Cardiac muscle cell (in vitro differentiated cells and primary cell): Measurements from ENCODE around the gene SART1. TPM values are rescaled to one million over a fixed set of nuclear protein-coding genes. Genes with fewer than 3 reads are reported as not detected.

Experiments
- DNase-seq, 2 donors: peaks; one replicate each; pipeline versions ENCODE4 v3.0.0 to v3.0.0-alpha.2; 2010 to 2017; ENCODE audit warnings: low read depth in 1 of 2, low spot score in 1 of 2
- H3K27ac ChIP-seq: fragments of 200-600 bp; sonication (generic); 2 replicates; pipeline ENCODE4 v1.5.1; 2016
- H3K27me3 ChIP-seq: fragments of 200-600 bp; sonication (generic); 2 replicates; pipeline ENCODE4 v1.6.0; 2016; ENCODE audit warnings: control low read depth
- H3K36me3 ChIP-seq: fragments of 200-600 bp; sonication (generic); 2 replicates; pipeline ENCODE4 v1.5.1; 2016; ENCODE audit warnings: control low read depth
- H3K4me1 ChIP-seq: fragments of 200-600 bp; sonication (generic); 2 replicates; pipeline ENCODE4 v1.8.1; 2017; ENCODE audit warnings: low read depth, mild to moderate bottlenecking, mixed run types
- H3K4me3 ChIP-seq: fragments of 200-600 bp; sonication (generic); 2 replicates; pipeline ENCODE4 v1.5.1; 2016; ENCODE audit warnings: mild to moderate bottlenecking
- H3K9me3 ChIP-seq: fragments of 200-600 bp; sonication (generic); 2 replicates; pipeline ENCODE4 v1.5.1; 2017; ENCODE audit warnings: low read depth, mild to moderate bottlenecking, control low read depth
- CTCF ChIP-seq: IDR thresholded peaks from 2 replicates; pipeline ENCODE4 v1.5.1; 2012; ENCODE audit warnings: low read depth, mild to moderate bottlenecking, low read length
- polyA plus RNA-seq: library from polyadenylated mRNA; unstranded; fragments of >200 nt; fragmentation: Nextera tagmentation; extraction: Ambion mirVana; gene quantifications from 2 replicates; pipeline ENCODE4 v1.2.1, GENCODE V29; 2016
- total RNA-seq: library from RNA; depleted of rRNA; stranded (reverse); fragments of >200 nt; gene quantifications from 2 replicates; pipeline ENCODE4 v1.2.3, GENCODE V29; 2016

Gene SART1
- total RNA-seq (55.7 and 74.7 TPM in 2 replicates), polyA plus RNA-seq (51.6 and 59.4 TPM in 2 replicates)

- no peaks in the 10 kb centered on the region for H3K9me3 ChIP-seq
- H3K27me3 ChIP-seq, result no peaks in the 10 kb centered on the region
- H3K27ac ChIP-seq, result peak within 1 kb of the TSS; percentile 90
- H3K36me3 ChIP-seq, result peaks cover 14% of the 10 kb centered on the region
- peaks cover 5% of the 10 kb centered on the region for H3K4me1 ChIP-seq
- TF ChIP-seq CTCF, result no peak
- H3K4me3 ChIP-seq, result peak within 1 kb of the TSS; percentile 94
- peak; percentile 99 for DNase-seq
These were observed at the start of gene SART1 for GRCh38 chr11:65961267-65962140. SART1 (plus strand) TSS chr11:65961734; CDS start chr11:65961781, 47 bp downstream.

GRCh38 chr11:65912845-65913244 is 48.7 kb upstream of the SART1 start:
- Histone ChIP-seq H3K27ac (no peak overlapping the region), H3K36me3 (no peaks in the 10 kb centered on the region), H3K27me3 (peaks cover 13% of the 10 kb centered on the region), H3K4me3 (no peak overlapping the region), H3K4me1 (no peaks in the 10 kb centered on the region), H3K9me3 (no peaks in the 10 kb centered on the region)
- TF ChIP-seq CTCF, result no peak
- DNase-seq, result no peak

DNA sequence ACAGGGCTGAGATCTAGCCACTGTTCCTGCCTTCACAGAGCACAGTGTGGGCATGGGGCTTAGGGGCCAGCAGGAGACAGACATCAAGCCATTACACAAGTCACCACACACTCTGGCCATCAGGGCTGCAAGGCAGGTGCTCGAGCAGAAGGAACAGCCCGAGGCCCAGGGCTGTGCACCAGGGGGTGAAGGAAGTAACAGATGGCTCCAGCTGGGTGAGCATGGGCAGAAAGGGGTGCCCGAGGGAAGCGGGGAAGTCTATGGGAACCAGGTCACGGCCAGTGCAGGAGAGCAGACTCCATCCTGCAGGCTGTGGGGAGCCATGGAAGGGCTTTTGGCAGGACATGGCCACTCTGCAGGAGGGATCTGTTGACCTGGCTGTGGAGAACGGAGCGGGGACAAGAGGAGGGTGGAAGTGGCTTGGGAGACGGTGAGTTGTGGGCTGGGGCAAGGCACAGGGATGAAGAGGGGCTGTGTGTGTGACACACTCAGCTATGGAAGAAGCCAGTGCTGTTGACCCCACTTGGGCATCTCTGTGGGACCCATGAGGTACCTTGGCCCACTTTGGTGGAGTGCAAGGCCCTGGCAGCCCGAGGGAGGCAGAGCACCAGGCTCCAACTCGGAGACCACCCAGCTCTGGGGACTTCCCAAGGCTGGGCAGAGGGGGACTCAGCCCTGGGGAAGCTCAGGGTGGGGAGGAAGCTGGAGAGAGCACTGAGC is 46.3 kb upstream of the SART1 start:
- Histone ChIP-seq H3K9me3 (no peaks in the 10 kb centered on the region), H3K27ac (peak overlapping the region; percentile 10), H3K36me3 (no peaks in the 10 kb centered on the region), H3K27me3 (no peaks in the 10 kb centered on the region), H3K4me3 (no peak overlapping the region), H3K4me1 (peaks cover 4% of the 10 kb centered on the region)
- TF ChIP-seq CTCF, result no peak
- no peak for DNase-seq

DNA sequence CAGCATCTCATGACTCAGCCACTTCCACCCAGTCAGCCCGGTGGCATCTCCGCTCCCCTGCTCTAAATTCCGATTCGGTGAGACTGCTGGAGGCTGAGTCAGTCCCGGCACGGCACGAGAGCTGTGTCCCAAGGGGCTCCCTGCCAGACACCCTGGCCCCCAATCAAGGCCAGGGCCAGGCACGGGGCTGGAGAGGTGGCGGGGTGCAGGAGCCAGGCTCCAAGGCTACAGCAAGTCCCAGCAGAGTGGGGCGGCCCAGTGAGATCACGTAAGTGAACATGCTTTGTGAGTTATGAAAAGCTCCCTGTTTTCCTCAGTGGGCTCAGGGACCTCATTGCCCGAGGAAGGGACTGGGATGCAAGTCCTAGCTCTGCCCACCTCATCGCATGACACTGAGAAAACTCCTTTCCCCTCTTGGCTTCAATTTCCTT is 45.7 kb upstream of the SART1 start:
- H3K27ac ChIP-seq, result peak overlapping the region; percentile 10
- no peaks in the 10 kb centered on the region for H3K36me3 ChIP-seq
- TF ChIP-seq CTCF, result no peak
- no peaks in the 10 kb centered on the region for H3K27me3 ChIP-seq
- H3K9me3 ChIP-seq, result no peaks in the 10 kb centered on the region
- DNase-seq, result peak in 1 of 2 donors; percentile 96
- H3K4me3 ChIP-seq, result no peak overlapping the region
- peaks cover 4% of the 10 kb centered on the region for H3K4me1 ChIP-seq

DNA sequence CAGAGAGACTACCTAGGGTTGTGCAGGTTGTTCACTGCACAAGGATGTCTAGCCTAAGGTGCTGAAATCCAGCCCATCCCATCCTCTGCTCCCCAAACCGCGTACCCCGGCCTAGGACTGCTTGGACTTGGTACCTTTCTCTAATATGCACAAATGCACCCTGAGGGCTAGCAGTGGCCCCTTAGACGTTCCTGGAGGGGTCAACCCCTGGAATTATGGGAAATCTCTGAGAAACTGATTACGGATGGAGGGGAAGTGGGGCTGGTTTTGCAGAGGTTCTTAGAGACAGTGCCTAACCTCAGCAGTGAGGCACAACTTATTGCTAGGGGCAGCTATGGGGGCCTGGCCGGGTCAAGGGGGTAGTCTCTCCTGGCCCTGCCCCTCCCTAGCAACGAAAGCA is 45.1 kb upstream of the SART1 start:
- H3K36me3 ChIP-seq, result peaks cover 3% of the 10 kb centered on the region
- TF ChIP-seq CTCF, result no peak

More for the DNA sequence above, 45.1 kb upstream of the SART1 start:
- no peak for DNase-seq
- no peaks in the 10 kb centered on the region for H3K27me3 ChIP-seq
- H3K27ac ChIP-seq, result no peak overlapping the region
- no peaks in the 10 kb centered on the region for H3K9me3 ChIP-seq
- peaks cover 4% of the 10 kb centered on the region for H3K4me1 ChIP-seq
- H3K4me3 ChIP-seq, result no peak overlapping the region
